NT2/D1 (cell line): Measurements from ENCODE around the gene ACLY.

ENCODE experiments used
- DNase-seq: peaks from one replicate; pipeline ENCODE4 v3.0.0-alpha.2; 2011; ENCODE audit warnings: low read depth, low spot score
- H3K27me3 ChIP-seq: 2 replicates; pipeline ENCODE4 v1.6.0; 2011; ENCODE audit warnings: mild to moderate bottlenecking; ENCODE audit not compliant: insufficient read length, insufficient read depth
- H3K36me3 ChIP-seq: 2 replicates; pipeline ENCODE4 v1.6.1; 2011; ENCODE audit warnings: mild to moderate bottlenecking, low read length, mixed read lengths; ENCODE audit not compliant: insufficient read depth, insufficient read length
- H3K4me1 ChIP-seq: 2 replicates; pipeline ENCODE4 v1.5.1; 2011; ENCODE audit not compliant: insufficient read depth, insufficient read length
- H3K4me3 ChIP-seq: 2 replicates; pipeline ENCODE4 v1.5.1; 2011; ENCODE audit warnings: low read depth; ENCODE audit not compliant: insufficient read length
- H3K9ac ChIP-seq: 2 replicates; pipeline ENCODE4 v1.6.0; 2011; ENCODE audit warnings: low read depth; ENCODE audit not compliant: insufficient read length
- H3K9me3 ChIP-seq: 2 replicates; pipeline ENCODE4 v1.5.1; 2011; ENCODE audit warnings: mild to moderate bottlenecking, low read length; ENCODE audit not compliant: insufficient read depth
- SUZ12 ChIP-seq: IDR thresholded peaks from 2 replicates; pipeline ENCODE4 v1.6.1; 2011; ENCODE audit not compliant: insufficient read length, insufficient read depth; ENCODE audit errors: extremely low read depth
- YY1 ChIP-seq: IDR thresholded peaks from 2 replicates; pipeline ENCODE4 v1.6.1; 2011; ENCODE audit not compliant: insufficient read length, insufficient read depth
- ZNF274 ChIP-seq: IDR thresholded peaks from 2 replicates; pipeline ENCODE4 v1.6.1; 2011; ENCODE audit warnings: mild to moderate bottlenecking, low read depth, low read length

Gene ACLY

DNA sequence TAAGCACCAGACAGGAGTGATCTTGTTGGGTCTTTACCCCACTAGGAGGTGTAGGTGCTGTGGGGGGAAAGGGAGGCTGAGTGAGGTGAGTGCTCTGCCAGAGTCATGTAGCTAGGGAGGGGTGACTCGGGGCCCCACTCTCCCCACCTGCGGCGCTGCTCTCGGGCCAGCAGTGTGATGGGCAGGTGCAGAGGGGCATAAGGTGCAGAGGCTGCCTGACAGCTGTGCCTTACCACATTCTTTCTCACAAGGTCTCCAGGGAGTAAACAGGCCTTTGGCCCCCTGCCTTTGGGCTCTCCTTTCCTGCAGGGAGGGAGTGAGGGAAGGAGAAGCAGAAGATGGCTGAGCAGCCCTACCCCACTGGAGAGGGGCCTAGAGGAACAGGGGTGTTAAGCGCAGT, 43.4 kb upstream of the ACLY start:
- TF ChIP-seq ZNF274, result no peak
- TF ChIP-seq YY1, result no peak
- TF ChIP-seq SUZ12, result no peak
- no peaks in the 10 kb centered on the region for H3K9me3 ChIP-seq
- no peaks in the 10 kb centered on the region for H3K36me3 ChIP-seq
- no peak overlapping the region for H3K4me3 ChIP-seq
- no peak for DNase-seq
- H3K9ac ChIP-seq, result peak overlapping the region; percentile 72
- H3K27me3 ChIP-seq, result peaks cover 3% of the 10 kb centered on the region
- H3K4me1 ChIP-seq, result peaks cover 18% of the 10 kb centered on the region

- DNase-seq, result no peak
- H3K9me3 ChIP-seq, result no peaks in the 10 kb centered on the region
- H3K27me3 ChIP-seq, result no peaks in the 10 kb centered on the region
- peak overlapping the region; percentile 57 for H3K9ac ChIP-seq
- TF ChIP-seq SUZ12 (no peak), YY1 (no peak), ZNF274 (no peak)
- H3K4me1 ChIP-seq, result peaks cover 18% of the 10 kb centered on the region
- no peaks in the 10 kb centered on the region for H3K36me3 ChIP-seq
- H3K4me3 ChIP-seq, result no peak overlapping the region
These were observed 40.8 kb upstream of the ACLY start for GRCh38 chr17:41959336-41960095.

DNA sequence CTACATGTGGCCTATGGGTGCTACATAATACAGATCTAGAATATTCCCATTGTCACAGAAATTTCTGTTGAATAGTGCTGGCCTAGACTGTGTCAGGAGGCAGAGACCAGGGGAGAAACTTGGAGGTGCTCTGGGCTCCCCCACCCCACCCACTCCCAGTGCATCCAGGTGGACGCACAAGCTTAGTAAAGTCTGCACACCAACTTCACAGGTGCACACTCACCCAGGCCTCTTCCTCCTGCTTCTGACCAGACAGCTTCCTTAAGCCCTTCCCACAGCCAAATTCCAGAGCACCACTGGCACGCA, 40.2 kb upstream of the ACLY start:
- H3K27me3 ChIP-seq, result no peaks in the 10 kb centered on the region
- DNase-seq, result no peak
- peaks cover 18% of the 10 kb centered on the region for H3K4me1 ChIP-seq
- H3K9ac ChIP-seq, result no peak overlapping the region
- no peaks in the 10 kb centered on the region for H3K9me3 ChIP-seq
- H3K4me3 ChIP-seq, result no peak overlapping the region
- TF ChIP-seq SUZ12, result no peak
- TF ChIP-seq YY1, result no peak
- no peak for TF ChIP-seq ZNF274
- no peaks in the 10 kb centered on the region for H3K36me3 ChIP-seq

GRCh38 chr17:41957869-41958439, 39.2 kb upstream of the ACLY start:
- TF ChIP-seq SUZ12, result no peak
- no peak for TF ChIP-seq YY1
- no peak for TF ChIP-seq ZNF274
- Histone ChIP-seq H3K36me3 (no peaks in the 10 kb centered on the region), H3K4me1 (peaks cover 18% of the 10 kb centered on the region), H3K9ac (no peak overlapping the region), H3K27me3 (no peaks in the 10 kb centered on the region), H3K9me3 (no peaks in the 10 kb centered on the region), H3K4me3 (no peak overlapping the region)
- no peak for DNase-seq

DNA sequence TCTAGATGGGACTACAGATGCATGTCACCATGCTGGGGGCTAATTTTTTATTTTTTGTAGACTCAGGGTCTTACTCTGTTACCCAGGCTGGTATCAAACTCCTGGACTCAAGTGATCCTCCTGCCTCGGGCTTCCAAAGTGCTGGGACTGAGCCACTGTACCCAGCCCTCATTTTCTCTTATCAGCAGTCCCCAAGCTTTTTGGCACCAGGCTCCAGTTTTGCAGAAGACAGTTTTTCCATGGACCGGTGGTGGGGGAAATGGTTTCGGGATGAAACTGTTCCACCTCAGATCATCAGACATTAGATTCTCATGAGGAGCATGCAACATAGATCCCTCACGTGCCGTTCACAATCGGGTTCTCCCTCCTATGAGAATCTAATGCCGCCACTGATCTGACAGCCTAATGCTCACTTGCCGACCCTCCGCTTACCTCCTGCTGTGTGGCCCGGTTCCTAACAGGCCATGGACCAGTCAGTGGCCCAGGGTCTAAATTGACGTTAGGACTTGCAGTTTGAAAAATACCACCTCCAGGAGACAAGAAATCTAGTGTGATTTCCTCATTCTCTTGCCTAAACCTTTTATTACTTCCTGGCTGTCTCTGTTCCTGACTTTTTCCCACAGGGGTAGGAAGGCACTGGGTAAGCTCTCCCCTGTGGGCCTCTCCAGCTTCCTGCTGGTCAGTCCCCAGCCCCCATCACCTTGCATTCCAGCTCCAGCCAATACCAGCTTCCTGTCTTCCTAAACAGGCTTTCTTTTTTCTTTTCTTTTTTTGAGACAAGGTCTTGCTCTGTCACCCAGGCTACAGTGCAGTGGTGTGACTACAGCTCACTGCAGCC, 38.5 kb upstream of the ACLY start:
- Histone ChIP-seq H3K9ac (peak overlapping the region; percentile 39), H3K9me3 (no peaks in the 10 kb centered on the region), H3K4me3 (no peak overlapping the region), H3K27me3 (no peaks in the 10 kb centered on the region), H3K36me3 (no peaks in the 10 kb centered on the region), H3K4me1 (peaks cover 18% of the 10 kb centered on the region)
- TF ChIP-seq ZNF274, result no peak
- no peak for TF ChIP-seq SUZ12
- no peak for TF ChIP-seq YY1
- no peak for DNase-seq

DNA sequence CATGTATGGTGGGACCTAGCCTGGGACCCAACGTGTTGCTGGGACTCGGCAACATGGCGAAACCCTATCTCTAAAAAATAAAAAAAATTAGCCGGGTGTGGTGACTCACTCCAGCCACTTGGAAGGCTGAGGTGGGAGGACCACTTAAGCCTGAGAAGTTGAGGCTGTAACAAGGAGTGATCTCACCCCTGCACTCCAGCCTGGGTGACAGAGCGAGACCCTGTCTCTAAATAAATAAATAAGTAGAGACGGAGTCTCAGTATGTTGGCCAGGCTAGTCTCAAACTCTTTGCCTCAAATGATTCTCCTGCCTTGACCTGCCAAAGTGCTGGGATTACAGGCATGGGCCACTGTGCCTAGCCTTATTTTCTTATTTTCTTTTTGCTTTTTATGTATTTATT, 37.8 kb upstream of the ACLY start:
- Histone ChIP-seq H3K9ac (no peak overlapping the region), H3K9me3 (no peaks in the 10 kb centered on the region), H3K4me3 (no peak overlapping the region), H3K4me1 (peaks cover 18% of the 10 kb centered on the region), H3K27me3 (no peaks in the 10 kb centered on the region), H3K36me3 (no peaks in the 10 kb centered on the region)
- DNase-seq, result no peak
- TF ChIP-seq ZNF274 (no peak), YY1 (no peak), SUZ12 (no peak)
